Measurements from ENCODE around the gene RAPSN. TPM values are rescaled to one million over a fixed set of nuclear protein-coding genes. Genes with fewer than 3 reads are reported as not detected.
A peak's percentile ranks its signal among the peaks of the same experiment; 100 is the strongest.

The RAPSN gene
- total RNA-seq, 2 experiments from 2014 or later, result 0.19 TPM; not detected in 1

- no peak overlapping the region for H3K4me3 Mint-ChIP-seq
- H3K9me3 Mint-ChIP-seq, result no peaks in the 10 kb centered on the region
- H3K27me3 Mint-ChIP-seq, result no peaks in the 10 kb centered on the region
- H3K4me1 Mint-ChIP-seq, result peaks cover 22% of the 10 kb centered on the region
- no peak overlapping the region for H3K27ac Mint-ChIP-seq
- DNase-seq, result no peak
- H3K36me3 Mint-ChIP-seq, result no peaks in the 10 kb centered on the region
Observed at GRCh38 chr11:47410370-47411264, 38.3 kb downstream of the RAPSN start.

DNA sequence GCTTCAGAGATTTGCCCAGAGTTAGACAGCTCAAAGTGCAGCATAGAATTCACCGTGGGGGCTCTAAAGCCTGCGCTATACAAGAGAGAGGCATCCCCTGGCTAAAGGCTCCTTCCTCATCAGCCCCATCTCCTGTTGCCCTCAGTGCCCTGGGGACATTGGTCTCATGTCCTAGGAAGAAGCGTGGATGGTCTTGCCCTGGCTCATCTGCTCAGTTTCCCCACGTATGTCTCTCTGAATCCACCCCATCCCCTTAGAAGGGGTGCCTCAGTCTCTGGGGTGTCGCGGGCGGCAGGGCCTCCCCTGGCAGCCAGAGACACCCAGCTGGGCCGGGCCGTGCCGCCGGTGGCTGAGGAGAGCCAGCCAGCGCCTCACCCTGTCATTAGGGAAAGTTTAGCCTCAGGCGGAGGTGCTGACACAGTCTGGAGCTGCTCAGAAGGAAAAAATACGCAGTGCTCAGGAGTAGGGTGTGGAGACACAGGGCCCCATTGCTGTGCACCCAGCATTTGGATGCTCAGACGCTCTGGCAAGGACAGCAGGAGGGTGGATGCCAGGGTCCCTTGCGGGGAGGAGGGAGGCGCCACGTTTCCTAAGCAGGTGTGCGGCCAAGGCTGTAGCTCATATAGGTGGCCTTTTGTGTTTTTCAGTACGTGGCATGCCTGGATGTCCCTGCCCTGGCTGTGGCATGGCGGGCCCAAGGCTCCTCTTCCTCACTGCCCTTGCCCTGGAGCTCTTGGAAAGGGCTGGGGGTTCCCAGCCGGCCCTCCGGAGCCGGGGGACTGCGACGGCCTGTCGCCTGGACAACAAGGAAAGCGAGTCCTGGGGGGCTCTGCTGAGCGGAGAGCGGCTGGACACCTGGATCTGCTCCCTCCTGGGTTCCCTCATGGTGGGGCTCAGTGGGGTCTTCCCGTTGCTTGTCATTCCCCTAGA is 39.2 kb downstream of the RAPSN start:
- H3K27me3 Mint-ChIP-seq, result no peaks in the 10 kb centered on the region
- H3K27ac Mint-ChIP-seq, result peak overlapping the region; percentile 92
- peak overlapping the region; percentile 97 for H3K4me3 Mint-ChIP-seq
- H3K9me3 Mint-ChIP-seq, result no peaks in the 10 kb centered on the region
- DNase-seq, result no peak
- peaks cover 22% of the 10 kb centered on the region for H3K4me1 Mint-ChIP-seq
- no peaks in the 10 kb centered on the region for H3K36me3 Mint-ChIP-seq

DNA sequence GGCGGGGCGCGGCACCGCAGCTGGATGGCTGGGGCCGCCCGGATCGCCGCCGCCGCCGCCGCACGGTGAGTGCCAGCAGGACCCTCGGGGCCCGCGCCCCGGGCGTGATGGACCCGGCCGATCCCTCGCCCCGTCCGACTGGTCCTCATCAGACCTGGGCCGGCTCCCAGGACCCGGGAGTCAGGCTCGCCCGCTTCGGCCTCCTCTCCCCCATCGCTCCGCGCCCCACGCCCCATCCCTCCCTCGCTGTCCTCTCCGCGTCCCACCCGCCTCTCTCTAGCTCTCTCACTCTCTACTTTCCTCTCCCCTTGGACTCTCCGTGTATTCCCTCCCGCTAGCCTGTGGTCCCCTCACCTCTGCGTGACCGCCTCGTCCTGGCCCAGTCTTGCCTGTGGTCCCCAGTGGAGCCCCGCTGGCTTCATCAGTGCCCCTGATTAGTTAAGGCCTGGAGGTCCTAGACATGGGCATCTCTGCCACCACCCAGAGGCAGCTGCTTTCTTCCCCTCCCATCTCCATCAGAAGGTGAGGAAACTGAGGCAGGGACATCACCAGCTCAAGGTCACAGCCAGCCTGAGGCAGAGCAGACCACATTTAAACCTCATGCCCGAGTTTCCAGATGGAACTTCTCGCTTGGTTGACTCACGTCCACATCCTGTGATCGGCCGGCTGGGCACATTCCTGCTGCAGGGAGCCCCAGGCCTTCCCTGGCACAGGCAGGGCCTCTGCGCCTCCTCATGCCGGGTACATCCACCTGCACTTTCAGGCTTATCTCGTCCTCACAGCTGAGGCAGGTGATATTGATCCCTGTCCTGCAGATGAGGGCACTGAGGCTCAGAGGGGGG is 40.1 kb downstream of the RAPSN start:
- DNase-seq, result no peak
- Mint-ChIP-seq H3K27ac (peak overlapping the region; percentile 92), H3K36me3 (no peaks in the 10 kb centered on the region), H3K4me3 (peak overlapping the region; percentile 97), H3K4me1 (peaks cover 22% of the 10 kb centered on the region), H3K27me3 (no peaks in the 10 kb centered on the region), H3K9me3 (no peaks in the 10 kb centered on the region)

- no peaks in the 10 kb centered on the region for H3K27me3 Mint-ChIP-seq
- no peaks in the 10 kb centered on the region for H3K36me3 Mint-ChIP-seq
- H3K4me1 Mint-ChIP-seq, result peaks cover 22% of the 10 kb centered on the region
- H3K4me3 Mint-ChIP-seq, result peak within 1 kb of the TSS; percentile 97
- peak within 1 kb of the TSS; percentile 94 for H3K27ac Mint-ChIP-seq
- H3K9me3 Mint-ChIP-seq, result no peaks in the 10 kb centered on the region
- peak; percentile 96 for DNase-seq
Observed at GRCh38 chr11:47407746-47408590, 41.0 kb downstream of the RAPSN start, which contains the start of gene SLC39A13. SLC39A13 (plus strand) TSS chr11:47408590; CDS start chr11:47410095, 1,505 bp downstream.

DNA sequence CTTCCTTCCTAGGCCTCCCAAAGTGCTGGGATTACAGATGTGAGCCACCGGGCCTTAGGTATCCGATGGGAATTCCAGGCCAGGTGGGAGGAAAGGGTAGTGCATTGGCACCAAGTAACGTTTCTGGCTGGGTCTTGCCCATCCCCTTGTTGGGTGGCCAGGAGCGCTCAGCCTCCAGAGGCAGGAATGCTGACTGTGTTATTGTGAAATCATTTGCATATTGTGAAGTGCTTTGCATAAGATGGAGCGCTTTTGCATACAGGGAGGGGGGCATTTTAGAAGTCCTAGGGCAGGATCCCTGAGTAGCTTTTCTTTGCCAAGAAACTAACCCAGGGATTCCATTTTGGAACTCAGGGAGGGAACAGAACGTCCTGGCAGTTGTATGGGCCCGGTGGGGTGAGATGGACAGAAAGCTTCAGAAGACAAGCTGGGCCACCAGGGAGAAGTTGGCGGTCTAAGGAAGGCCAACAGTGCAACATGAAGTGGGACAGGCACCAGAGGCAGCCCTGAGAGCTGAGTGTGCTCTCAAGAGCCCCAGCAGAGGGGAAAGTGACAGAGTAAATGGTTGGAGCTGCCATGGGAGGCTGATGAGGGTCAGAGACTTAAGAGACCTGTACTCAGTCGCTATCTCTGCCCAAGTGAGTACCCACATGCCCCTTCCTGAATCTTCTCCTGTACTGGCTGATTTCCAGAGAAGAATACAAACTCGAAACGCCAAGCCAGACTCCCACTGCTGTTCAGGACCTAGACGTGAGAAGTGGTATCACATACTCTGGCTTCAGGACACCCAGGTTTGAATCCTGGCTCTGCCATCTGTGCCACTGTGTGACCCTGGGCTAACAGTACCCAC is 41.8 kb downstream of the RAPSN start:
- Mint-ChIP-seq H3K9me3 (no peaks in the 10 kb centered on the region), H3K4me1 (peaks cover 22% of the 10 kb centered on the region), H3K27me3 (no peaks in the 10 kb centered on the region), H3K27ac (peak overlapping the region; percentile 94), H3K4me3 (peak overlapping the region; percentile 85), H3K36me3 (no peaks in the 10 kb centered on the region)
- DNase-seq, result no peak

DNA sequence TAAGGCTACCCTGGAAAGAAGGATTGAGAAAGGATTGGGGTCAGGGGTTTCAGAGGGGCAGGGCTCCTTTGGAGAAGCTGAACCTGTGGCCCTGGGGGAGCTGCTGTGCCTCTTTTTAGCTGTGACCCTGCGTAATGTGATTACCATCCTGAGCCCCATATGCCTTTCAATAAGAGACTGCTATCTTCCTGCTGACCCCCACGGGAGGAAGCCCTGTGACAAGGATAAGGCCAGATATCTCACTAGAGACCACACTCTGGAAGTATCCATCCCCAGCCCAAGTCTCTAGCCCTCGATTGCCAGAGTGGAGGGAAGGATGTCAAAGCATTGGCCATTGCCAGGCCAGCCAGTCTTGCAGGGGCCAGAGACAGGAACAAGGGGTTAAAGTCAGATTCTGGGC is 45.4 kb downstream of the RAPSN start:
- Mint-ChIP-seq H3K9me3 (no peaks in the 10 kb centered on the region), H3K4me1 (peaks cover 21% of the 10 kb centered on the region), H3K36me3 (no peaks in the 10 kb centered on the region), H3K4me3 (no peak overlapping the region), H3K27ac (no peak overlapping the region), H3K27me3 (no peaks in the 10 kb centered on the region)
- DNase-seq, result no peak

DNA sequence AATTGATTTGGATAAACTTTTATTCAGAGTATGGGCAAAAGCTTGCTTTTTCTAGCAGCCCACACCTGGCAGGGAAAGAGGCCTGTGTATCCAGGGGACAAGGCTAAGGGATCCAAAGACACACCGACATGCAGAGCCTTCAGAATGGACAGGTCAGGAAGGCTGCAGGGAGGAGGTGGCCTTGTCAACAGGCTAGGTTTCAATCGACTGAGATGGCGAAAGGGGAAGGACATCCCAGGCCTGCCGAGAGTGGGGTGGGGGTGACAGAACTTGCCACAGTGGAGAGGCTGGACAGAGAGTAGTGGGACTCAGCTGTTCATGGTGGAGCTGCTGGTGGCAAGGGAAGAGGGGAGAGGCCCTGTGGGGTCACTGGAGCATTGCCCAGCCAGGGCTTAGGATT is 45.8 kb downstream of the RAPSN start:
- DNase-seq, result no peak
- Mint-ChIP-seq H3K4me3 (no peak overlapping the region), H3K27me3 (no peaks in the 10 kb centered on the region), H3K27ac (no peak overlapping the region), H3K4me1 (peaks cover 21% of the 10 kb centered on the region), H3K36me3 (no peaks in the 10 kb centered on the region), H3K9me3 (no peaks in the 10 kb centered on the region)

DNA sequence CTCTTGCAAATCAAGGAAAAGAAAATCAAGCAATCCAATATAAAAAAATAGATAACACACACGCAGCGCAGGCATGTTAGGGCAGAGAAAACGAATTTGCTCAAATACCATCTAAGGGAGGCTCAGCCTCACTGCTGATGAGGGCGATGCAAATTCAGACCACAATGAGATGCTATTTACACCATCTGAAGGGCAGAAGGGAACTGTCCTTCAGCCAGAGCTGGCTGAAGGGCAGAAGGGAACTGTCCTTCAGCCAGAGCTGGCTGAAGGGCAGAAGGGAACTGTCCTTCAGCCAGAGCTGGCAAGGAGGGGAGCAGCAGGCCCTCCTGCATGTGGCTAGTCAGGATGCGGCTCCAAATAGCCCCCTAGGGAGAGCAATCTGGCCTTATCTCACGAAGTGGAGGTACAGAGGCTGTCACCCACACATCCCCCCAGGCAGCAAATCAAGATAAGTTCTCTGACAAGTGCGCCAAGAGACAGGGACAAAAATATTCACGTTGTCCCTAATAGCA is 48.1 kb downstream of the RAPSN start:
- no peaks in the 10 kb centered on the region for H3K27me3 Mint-ChIP-seq
- DNase-seq, result no peak
- H3K9me3 Mint-ChIP-seq, result no peaks in the 10 kb centered on the region
- peak overlapping the region; percentile 74 for H3K4me3 Mint-ChIP-seq
- H3K27ac Mint-ChIP-seq, result peak overlapping the region; percentile 83
- H3K36me3 Mint-ChIP-seq, result no peaks in the 10 kb centered on the region
- H3K4me1 Mint-ChIP-seq, result peaks cover 10% of the 10 kb centered on the region

GRCh38 chr11:47399860-47400767 is 48.8 kb downstream of the RAPSN start:
- DNase-seq, result peak; percentile 35
- peak overlapping the region; percentile 74 for H3K4me3 Mint-ChIP-seq
- peaks cover 16% of the 10 kb centered on the region for H3K4me1 Mint-ChIP-seq
- no peaks in the 10 kb centered on the region for H3K36me3 Mint-ChIP-seq
- H3K9me3 Mint-ChIP-seq, result no peaks in the 10 kb centered on the region
- peak overlapping the region; percentile 83 for H3K27ac Mint-ChIP-seq
- no peaks in the 10 kb centered on the region for H3K27me3 Mint-ChIP-seq

- DNase-seq, result no peak
- H3K27me3 Mint-ChIP-seq, result no peaks in the 10 kb centered on the region
- H3K9me3 Mint-ChIP-seq, result no peaks in the 10 kb centered on the region
- no peak overlapping the region for H3K4me3 Mint-ChIP-seq
- H3K27ac Mint-ChIP-seq, result no peak overlapping the region
- H3K4me1 Mint-ChIP-seq, result peaks cover 23% of the 10 kb centered on the region
- no peaks in the 10 kb centered on the region for H3K36me3 Mint-ChIP-seq
Observed at GRCh38 chr11:47398551-47398950, 50.4 kb downstream of the RAPSN start.

DNA sequence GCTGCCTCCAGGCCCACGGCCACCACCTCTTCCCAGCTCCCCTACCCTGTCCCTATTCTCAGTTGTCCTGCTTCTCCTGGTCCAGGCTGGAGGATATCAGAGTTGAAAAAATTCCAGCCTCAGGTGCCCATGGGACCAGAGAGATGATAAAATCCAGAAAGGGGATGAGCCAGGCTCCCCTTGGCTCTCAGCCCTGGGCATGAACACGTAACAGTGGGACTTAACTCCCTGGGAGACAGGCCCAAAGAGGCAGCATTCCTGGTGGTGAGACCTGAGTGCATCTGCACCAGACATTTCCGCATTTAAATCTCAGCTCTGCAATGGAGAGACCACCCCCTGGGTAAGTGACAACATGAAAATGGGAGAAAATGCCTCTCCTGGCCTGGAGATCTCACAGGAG is 50.9 kb downstream of the RAPSN start:
- Mint-ChIP-seq H3K36me3 (no peaks in the 10 kb centered on the region), H3K27me3 (no peaks in the 10 kb centered on the region), H3K4me1 (peaks cover 23% of the 10 kb centered on the region), H3K27ac (no peak overlapping the region), H3K9me3 (no peaks in the 10 kb centered on the region), H3K4me3 (no peak overlapping the region)
- DNase-seq, result no peak

DNA sequence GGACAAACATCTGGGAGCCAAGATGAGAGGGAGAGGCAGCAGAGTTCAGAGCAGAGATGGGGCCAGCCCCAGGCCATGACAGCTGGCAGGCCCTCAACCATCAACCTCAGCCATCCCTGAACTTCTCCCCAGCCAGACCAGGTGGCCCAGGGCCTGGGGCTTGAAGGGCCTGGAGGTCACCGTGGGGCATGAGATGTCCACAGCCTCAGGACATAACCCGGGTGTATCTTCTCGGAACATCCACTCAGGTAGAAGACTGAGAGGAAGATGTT is 53.0 kb downstream of the RAPSN start:
- Mint-ChIP-seq H3K9me3 (no peaks in the 10 kb centered on the region), H3K27ac (peak overlapping the region; percentile 92), H3K4me3 (no peak overlapping the region), H3K4me1 (peaks cover 23% of the 10 kb centered on the region), H3K27me3 (no peaks in the 10 kb centered on the region), H3K36me3 (no peaks in the 10 kb centered on the region)
- no peak for DNase-seq
